WTC11 (cell line): ENCODE results near the gene MAB21L3.

ENCODE experiments used
- ETV6 ChIP-seq: sonication (generic); formaldehyde crosslinking; IDR thresholded peaks from 2 replicates; pipeline ENCODE4 v1.8.1; 2022; ENCODE audit warnings: mild to moderate bottlenecking, missing genetic modification reagents
- GRHL2 ChIP-seq: fragments of 250-450 bp; sonication (Bioruptor Pico); IDR thresholded peaks from 2 replicates; pipeline ENCODE4 v1.8.0; 2022; ENCODE audit warnings: mild to moderate bottlenecking, moderate library complexity; ENCODE audit not compliant: insufficient replicate concordance, severe bottlenecking
- JUN ChIP-seq: sonication (generic); formaldehyde crosslinking; IDR thresholded peaks from 2 replicates; pipeline ENCODE4 v1.8.0; 2023; ENCODE audit warnings: mild to moderate bottlenecking, missing genetic modification reagents
- NFYB ChIP-seq: sonication (generic); formaldehyde crosslinking; conservative IDR thresholded peaks from 2 replicates; pipeline ENCODE4 v1.8.0; 2022; ENCODE audit warnings: low read depth, missing genetic modification reagents
- RELA ChIP-seq: sonication (generic); formaldehyde crosslinking; IDR thresholded peaks from 2 replicates; pipeline ENCODE4 v1.8.1; 2022; ENCODE audit warnings: missing genetic modification reagents, mild to moderate bottlenecking, borderline replicate concordance
- TCF7 ChIP-seq: sonication (generic); formaldehyde crosslinking; IDR thresholded peaks from 2 replicates; pipeline ENCODE4 v1.8.0; 2022; ENCODE audit warnings: mild to moderate bottlenecking, low read depth, missing genetic modification reagents, moderate library complexity
- TEAD4 ChIP-seq: sonication (generic); formaldehyde crosslinking; IDR thresholded peaks from 2 replicates; pipeline ENCODE4 v1.8.0; 2022; ENCODE audit warnings: mild to moderate bottlenecking, missing genetic modification reagents
- TF ChIP-seq, protein P1 (sequence below): fragments of 200-600 bp; IDR thresholded peaks from 2 replicates; pipeline ENCODE4 v1.8.0; 2022; ENCODE audit warnings: antibody characterized with exemption
- TF ChIP-seq, protein P2 (sequence below): sonication (generic); formaldehyde crosslinking; conservative IDR thresholded peaks from 2 replicates; pipeline ENCODE4 v1.8.1; 2023; ENCODE audit warnings: mild to moderate bottlenecking, low read depth, missing genetic modification reagents, moderate library complexity
- TF ChIP-seq, protein P3 (sequence below): sonication (generic); formaldehyde crosslinking; IDR thresholded peaks from 2 replicates; pipeline ENCODE4 v1.8.0; 2023; ENCODE audit warnings: missing genetic modification reagents, mild to moderate bottlenecking, borderline replicate concordance
- TF ChIP-seq, protein P4 (sequence below): sonication (generic); formaldehyde crosslinking; IDR thresholded peaks from 2 replicates; pipeline ENCODE4 v1.8.1; 2023; ENCODE audit warnings: mild to moderate bottlenecking, missing genetic modification reagents
- TF ChIP-seq, protein P5 (sequence below): sonication (generic); formaldehyde crosslinking; IDR thresholded peaks from 2 replicates; pipeline ENCODE4 v1.8.0; 2022; ENCODE audit warnings: mild to moderate bottlenecking, missing genetic modification reagents
- TF ChIP-seq, protein P6 (sequence below): sonication (generic); formaldehyde crosslinking; IDR thresholded peaks from 2 replicates; pipeline ENCODE4 v1.8.1; 2023; ENCODE audit warnings: mild to moderate bottlenecking, missing genetic modification reagents, moderate library complexity
- TF ChIP-seq, protein P7 (sequence below): sonication (generic); formaldehyde crosslinking; conservative IDR thresholded peaks from 2 replicates; pipeline ENCODE4 v1.8.1; 2022; ENCODE audit warnings: mild to moderate bottlenecking, missing genetic modification reagents

DNA sequence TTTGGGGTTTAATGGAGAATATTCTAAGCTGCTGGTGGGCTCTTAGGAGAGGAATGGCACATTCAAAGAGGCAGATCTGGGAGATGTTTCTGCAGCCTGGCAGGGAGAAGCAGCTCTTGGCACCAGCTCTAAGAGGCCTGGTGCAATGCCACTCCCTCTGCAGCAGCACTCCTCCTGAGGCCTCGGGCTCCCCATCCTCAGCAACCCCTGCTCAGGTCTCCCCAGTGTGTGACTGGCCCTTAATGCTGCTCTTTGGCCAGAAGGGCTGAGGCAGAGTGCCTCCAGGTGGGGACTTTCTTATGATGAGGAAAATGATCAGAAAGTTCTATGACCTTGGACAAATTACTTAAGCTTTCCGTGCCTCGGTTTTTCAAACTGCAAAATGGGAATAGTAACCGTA is 55.5 kb downstream of the MAB21L3 start:
- TF ChIP-seq, protein P1, sequence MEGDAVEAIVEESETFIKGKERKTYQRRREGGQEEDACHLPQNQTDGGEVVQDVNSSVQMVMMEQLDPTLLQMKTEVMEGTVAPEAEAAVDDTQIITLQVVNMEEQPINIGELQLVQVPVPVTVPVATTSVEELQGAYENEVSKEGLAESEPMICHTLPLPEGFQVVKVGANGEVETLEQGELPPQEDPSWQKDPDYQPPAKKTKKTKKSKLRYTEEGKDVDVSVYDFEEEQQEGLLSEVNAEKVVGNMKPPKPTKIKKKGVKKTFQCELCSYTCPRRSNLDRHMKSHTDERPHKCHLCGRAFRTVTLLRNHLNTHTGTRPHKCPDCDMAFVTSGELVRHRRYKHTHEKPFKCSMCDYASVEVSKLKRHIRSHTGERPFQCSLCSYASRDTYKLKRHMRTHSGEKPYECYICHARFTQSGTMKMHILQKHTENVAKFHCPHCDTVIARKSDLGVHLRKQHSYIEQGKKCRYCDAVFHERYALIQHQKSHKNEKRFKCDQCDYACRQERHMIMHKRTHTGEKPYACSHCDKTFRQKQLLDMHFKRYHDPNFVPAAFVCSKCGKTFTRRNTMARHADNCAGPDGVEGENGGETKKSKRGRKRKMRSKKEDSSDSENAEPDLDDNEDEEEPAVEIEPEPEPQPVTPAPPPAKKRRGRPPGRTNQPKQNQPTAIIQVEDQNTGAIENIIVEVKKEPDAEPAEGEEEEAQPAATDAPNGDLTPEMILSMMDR: no peak
- TF ChIP-seq RELA (CRISPR knock-in tag): no peak
- no peak for TF ChIP-seq GRHL2 (CRISPR knock-in tag)
- TF ChIP-seq, protein P2, sequence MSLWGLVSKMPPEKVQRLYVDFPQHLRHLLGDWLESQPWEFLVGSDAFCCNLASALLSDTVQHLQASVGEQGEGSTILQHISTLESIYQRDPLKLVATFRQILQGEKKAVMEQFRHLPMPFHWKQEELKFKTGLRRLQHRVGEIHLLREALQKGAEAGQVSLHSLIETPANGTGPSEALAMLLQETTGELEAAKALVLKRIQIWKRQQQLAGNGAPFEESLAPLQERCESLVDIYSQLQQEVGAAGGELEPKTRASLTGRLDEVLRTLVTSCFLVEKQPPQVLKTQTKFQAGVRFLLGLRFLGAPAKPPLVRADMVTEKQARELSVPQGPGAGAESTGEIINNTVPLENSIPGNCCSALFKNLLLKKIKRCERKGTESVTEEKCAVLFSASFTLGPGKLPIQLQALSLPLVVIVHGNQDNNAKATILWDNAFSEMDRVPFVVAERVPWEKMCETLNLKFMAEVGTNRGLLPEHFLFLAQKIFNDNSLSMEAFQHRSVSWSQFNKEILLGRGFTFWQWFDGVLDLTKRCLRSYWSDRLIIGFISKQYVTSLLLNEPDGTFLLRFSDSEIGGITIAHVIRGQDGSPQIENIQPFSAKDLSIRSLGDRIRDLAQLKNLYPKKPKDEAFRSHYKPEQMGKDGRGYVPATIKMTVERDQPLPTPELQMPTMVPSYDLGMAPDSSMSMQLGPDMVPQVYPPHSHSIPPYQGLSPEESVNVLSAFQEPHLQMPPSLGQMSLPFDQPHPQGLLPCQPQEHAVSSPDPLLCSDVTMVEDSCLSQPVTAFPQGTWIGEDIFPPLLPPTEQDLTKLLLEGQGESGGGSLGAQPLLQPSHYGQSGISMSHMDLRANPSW (CRISPR knock-in tag): no peak
- TF ChIP-seq, protein P3, sequence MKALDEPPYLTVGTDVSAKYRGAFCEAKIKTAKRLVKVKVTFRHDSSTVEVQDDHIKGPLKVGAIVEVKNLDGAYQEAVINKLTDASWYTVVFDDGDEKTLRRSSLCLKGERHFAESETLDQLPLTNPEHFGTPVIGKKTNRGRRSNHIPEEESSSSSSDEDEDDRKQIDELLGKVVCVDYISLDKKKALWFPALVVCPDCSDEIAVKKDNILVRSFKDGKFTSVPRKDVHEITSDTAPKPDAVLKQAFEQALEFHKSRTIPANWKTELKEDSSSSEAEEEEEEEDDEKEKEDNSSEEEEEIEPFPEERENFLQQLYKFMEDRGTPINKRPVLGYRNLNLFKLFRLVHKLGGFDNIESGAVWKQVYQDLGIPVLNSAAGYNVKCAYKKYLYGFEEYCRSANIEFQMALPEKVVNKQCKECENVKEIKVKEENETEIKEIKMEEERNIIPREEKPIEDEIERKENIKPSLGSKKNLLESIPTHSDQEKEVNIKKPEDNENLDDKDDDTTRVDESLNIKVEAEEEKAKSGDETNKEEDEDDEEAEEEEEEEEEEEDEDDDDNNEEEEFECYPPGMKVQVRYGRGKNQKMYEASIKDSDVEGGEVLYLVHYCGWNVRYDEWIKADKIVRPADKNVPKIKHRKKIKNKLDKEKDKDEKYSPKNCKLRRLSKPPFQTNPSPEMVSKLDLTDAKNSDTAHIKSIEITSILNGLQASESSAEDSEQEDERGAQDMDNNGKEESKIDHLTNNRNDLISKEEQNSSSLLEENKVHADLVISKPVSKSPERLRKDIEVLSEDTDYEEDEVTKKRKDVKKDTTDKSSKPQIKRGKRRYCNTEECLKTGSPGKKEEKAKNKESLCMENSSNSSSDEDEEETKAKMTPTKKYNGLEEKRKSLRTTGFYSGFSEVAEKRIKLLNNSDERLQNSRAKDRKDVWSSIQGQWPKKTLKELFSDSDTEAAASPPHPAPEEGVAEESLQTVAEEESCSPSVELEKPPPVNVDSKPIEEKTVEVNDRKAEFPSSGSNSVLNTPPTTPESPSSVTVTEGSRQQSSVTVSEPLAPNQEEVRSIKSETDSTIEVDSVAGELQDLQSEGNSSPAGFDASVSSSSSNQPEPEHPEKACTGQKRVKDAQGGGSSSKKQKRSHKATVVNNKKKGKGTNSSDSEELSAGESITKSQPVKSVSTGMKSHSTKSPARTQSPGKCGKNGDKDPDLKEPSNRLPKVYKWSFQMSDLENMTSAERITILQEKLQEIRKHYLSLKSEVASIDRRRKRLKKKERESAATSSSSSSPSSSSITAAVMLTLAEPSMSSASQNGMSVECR (CRISPR knock-in tag): no peak
- TF ChIP-seq, protein P4, sequence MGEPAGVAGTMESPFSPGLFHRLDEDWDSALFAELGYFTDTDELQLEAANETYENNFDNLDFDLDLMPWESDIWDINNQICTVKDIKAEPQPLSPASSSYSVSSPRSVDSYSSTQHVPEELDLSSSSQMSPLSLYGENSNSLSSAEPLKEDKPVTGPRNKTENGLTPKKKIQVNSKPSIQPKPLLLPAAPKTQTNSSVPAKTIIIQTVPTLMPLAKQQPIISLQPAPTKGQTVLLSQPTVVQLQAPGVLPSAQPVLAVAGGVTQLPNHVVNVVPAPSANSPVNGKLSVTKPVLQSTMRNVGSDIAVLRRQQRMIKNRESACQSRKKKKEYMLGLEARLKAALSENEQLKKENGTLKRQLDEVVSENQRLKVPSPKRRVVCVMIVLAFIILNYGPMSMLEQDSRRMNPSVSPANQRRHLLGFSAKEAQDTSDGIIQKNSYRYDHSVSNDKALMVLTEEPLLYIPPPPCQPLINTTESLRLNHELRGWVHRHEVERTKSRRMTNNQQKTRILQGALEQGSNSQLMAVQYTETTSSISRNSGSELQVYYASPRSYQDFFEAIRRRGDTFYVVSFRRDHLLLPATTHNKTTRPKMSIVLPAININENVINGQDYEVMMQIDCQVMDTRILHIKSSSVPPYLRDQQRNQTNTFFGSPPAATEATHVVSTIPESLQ (CRISPR knock-in tag): no peak
- TF ChIP-seq TCF7 (CRISPR knock-in tag): no peak
- TF ChIP-seq NFYB: no peak
- TF ChIP-seq ETV6: no peak
- TF ChIP-seq, protein P5, sequence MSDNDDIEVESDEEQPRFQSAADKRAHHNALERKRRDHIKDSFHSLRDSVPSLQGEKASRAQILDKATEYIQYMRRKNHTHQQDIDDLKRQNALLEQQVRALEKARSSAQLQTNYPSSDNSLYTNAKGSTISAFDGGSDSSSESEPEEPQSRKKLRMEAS (CRISPR knock-in tag): no peak
- TF ChIP-seq, protein P6, sequence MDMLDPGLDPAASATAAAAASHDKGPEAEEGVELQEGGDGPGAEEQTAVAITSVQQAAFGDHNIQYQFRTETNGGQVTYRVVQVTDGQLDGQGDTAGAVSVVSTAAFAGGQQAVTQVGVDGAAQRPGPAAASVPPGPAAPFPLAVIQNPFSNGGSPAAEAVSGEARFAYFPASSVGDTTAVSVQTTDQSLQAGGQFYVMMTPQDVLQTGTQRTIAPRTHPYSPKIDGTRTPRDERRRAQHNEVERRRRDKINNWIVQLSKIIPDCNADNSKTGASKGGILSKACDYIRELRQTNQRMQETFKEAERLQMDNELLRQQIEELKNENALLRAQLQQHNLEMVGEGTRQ (CRISPR knock-in tag): no peak
- TF ChIP-seq JUN: no peak
- TF ChIP-seq, protein P7, sequence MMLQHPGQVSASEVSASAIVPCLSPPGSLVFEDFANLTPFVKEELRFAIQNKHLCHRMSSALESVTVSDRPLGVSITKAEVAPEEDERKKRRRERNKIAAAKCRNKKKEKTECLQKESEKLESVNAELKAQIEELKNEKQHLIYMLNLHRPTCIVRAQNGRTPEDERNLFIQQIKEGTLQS (CRISPR knock-in tag): no peak
- no peak for TF ChIP-seq TEAD4 (CRISPR knock-in tag)
